Measurements from ENCODE around the gene CD209. TPM values are rescaled to one million over a fixed set of nuclear protein-coding genes. Genes with fewer than 3 reads are reported as not detected.

CD209 gene
- total and polyA plus RNA-seq, 9 donors = 2.0 to 5.2 (median 2.9) TPM

- no peak for DNase-seq
- WGBS (ENCODE audit: insufficient coverage) = 11% methylated on average over 21 of the region's 22 CpGs
- no peaks in the 10 kb centered on the region for H3K36me3 ChIP-seq (ENCODE audit: control insufficient read depth, insufficient read depth, low read length)
- H3K4me3 ChIP-seq (ENCODE audit: low read length) = no peak overlapping the region
- H3K27me3 ChIP-seq (ENCODE audit: control insufficient read depth, insufficient read depth, low read length) = peaks cover 45% of the 10 kb centered on the region
- no peak overlapping the region for H3K27ac ChIP-seq (ENCODE audit: low read length)
- no peaks in the 10 kb centered on the region for H3K9me3 ChIP-seq (replicated peaks; ENCODE audit: control insufficient read depth, low read depth, low read length)
- no peaks in the 10 kb centered on the region for H3K4me1 ChIP-seq (ENCODE audit: control insufficient read depth, insufficient read depth, low read length)
These were observed 40.4 kb upstream of the CD209 start for GRCh38 chr19:7787602-7788177.

GRCh38 chr19:7787141-7787540, 39.8 kb upstream of the CD209 start:
- H3K36me3 ChIP-seq (ENCODE audit: control insufficient read depth, insufficient read depth, low read length) = no peaks in the 10 kb centered on the region
- H3K9me3 ChIP-seq (replicated peaks; ENCODE audit: control insufficient read depth, low read depth, low read length) = no peaks in the 10 kb centered on the region
- 22% methylated on average over 4 of the region's 10 CpGs for WGBS (ENCODE audit: insufficient coverage)
- no peak overlapping the region for H3K27ac ChIP-seq (ENCODE audit: low read length)
- no peaks in the 10 kb centered on the region for H3K4me1 ChIP-seq (ENCODE audit: control insufficient read depth, insufficient read depth, low read length)
- peaks cover 45% of the 10 kb centered on the region for H3K27me3 ChIP-seq (ENCODE audit: control insufficient read depth, insufficient read depth, low read length)
- H3K4me3 ChIP-seq (ENCODE audit: low read length) = no peak overlapping the region
- DNase-seq = peak; percentile 26

GRCh38 chr19:7784856-7785255, 37.5 kb upstream of the CD209 start:
- Histone ChIP-seq H3K4me3 (ENCODE audit: low read length) (no peak overlapping the region), H3K36me3 (ENCODE audit: control insufficient read depth, insufficient read depth, low read length) (no peaks in the 10 kb centered on the region), H3K27ac (ENCODE audit: low read length) (no peak overlapping the region), H3K9me3 (replicated peaks; ENCODE audit: control insufficient read depth, low read depth, low read length) (no peaks in the 10 kb centered on the region), H3K4me1 (ENCODE audit: control insufficient read depth, insufficient read depth, low read length) (no peaks in the 10 kb centered on the region), H3K27me3 (ENCODE audit: control insufficient read depth, insufficient read depth, low read length) (peaks cover 40% of the 10 kb centered on the region)
- no peak for DNase-seq

- H3K4me3 ChIP-seq (ENCODE audit: low read length) = no peak overlapping the region
- DNase-seq = peak; percentile 49
- H3K4me1 ChIP-seq (ENCODE audit: control insufficient read depth, insufficient read depth, low read length) = no peaks in the 10 kb centered on the region
- peaks cover 32% of the 10 kb centered on the region for H3K27me3 ChIP-seq (ENCODE audit: control insufficient read depth, insufficient read depth, low read length)
- H3K36me3 ChIP-seq (ENCODE audit: control insufficient read depth, insufficient read depth, low read length) = no peaks in the 10 kb centered on the region
- 58% methylated on average over 4 of the region's 8 CpGs for WGBS (ENCODE audit: insufficient coverage)
- H3K27ac ChIP-seq (ENCODE audit: low read length) = no peak overlapping the region
- no peaks in the 10 kb centered on the region for H3K9me3 ChIP-seq (replicated peaks; ENCODE audit: control insufficient read depth, low read depth, low read length)
These were observed 36.7 kb upstream of the CD209 start for GRCh38 chr19:7783991-7784423.

GRCh38 chr19:7781157-7781556, 33.8 kb upstream of the CD209 start:
- no peaks in the 10 kb centered on the region for H3K4me1 ChIP-seq (ENCODE audit: control insufficient read depth, insufficient read depth, low read length)
- H3K9me3 ChIP-seq (replicated peaks; ENCODE audit: control insufficient read depth, low read depth, low read length) = no peaks in the 10 kb centered on the region
- no peaks in the 10 kb centered on the region for H3K36me3 ChIP-seq (ENCODE audit: control insufficient read depth, insufficient read depth, low read length)
- no peak overlapping the region for H3K27ac ChIP-seq (ENCODE audit: low read length)
- no peak for DNase-seq
- no peak overlapping the region for H3K4me3 ChIP-seq (ENCODE audit: low read length)
- peaks cover 9% of the 10 kb centered on the region for H3K27me3 ChIP-seq (ENCODE audit: control insufficient read depth, insufficient read depth, low read length)
- WGBS (ENCODE audit: insufficient coverage) = 31% methylated on average over 11 of the region's 12 CpGs

- Histone ChIP-seq H3K9me3 (replicated peaks; ENCODE audit: control insufficient read depth, low read depth, low read length) (no peaks in the 10 kb centered on the region), H3K4me1 (ENCODE audit: control insufficient read depth, insufficient read depth, low read length) (no peaks in the 10 kb centered on the region), H3K36me3 (ENCODE audit: control insufficient read depth, insufficient read depth, low read length) (no peaks in the 10 kb centered on the region), H3K4me3 (ENCODE audit: low read length) (no peak overlapping the region), H3K27ac (ENCODE audit: low read length) (no peak overlapping the region), H3K27me3 (ENCODE audit: control insufficient read depth, insufficient read depth, low read length) (peaks cover 12% of the 10 kb centered on the region)
- 81% methylated on average over 25 of the region's 26 CpGs for WGBS (ENCODE audit: insufficient coverage)
- DNase-seq = no peak
These were observed 32.5 kb upstream of the CD209 start for GRCh38 chr19:7779631-7780486.

GRCh38 chr19:7778081-7778480, 30.7 kb upstream of the CD209 start:
- peaks cover 7% of the 10 kb centered on the region for H3K27me3 ChIP-seq (ENCODE audit: control insufficient read depth, insufficient read depth, low read length)
- H3K27ac ChIP-seq (ENCODE audit: low read length) = no peak overlapping the region
- no peaks in the 10 kb centered on the region for H3K4me1 ChIP-seq (ENCODE audit: control insufficient read depth, insufficient read depth, low read length)
- WGBS (ENCODE audit: insufficient coverage) = 70% methylated on average over 3 of the region's 5 CpGs
- H3K4me3 ChIP-seq (ENCODE audit: low read length) = no peak overlapping the region
- H3K36me3 ChIP-seq (ENCODE audit: control insufficient read depth, insufficient read depth, low read length) = no peaks in the 10 kb centered on the region
- no peaks in the 10 kb centered on the region for H3K9me3 ChIP-seq (replicated peaks; ENCODE audit: control insufficient read depth, low read depth, low read length)
- DNase-seq = peak; percentile 62

GRCh38 chr19:7775761-7776160, 28.4 kb upstream of the CD209 start:
- H3K27me3 ChIP-seq (ENCODE audit: control insufficient read depth, insufficient read depth, low read length) = peaks cover 3% of the 10 kb centered on the region
- H3K36me3 ChIP-seq (ENCODE audit: control insufficient read depth, insufficient read depth, low read length) = no peaks in the 10 kb centered on the region
- WGBS (ENCODE audit: insufficient coverage) = 87% methylated on average over 8 of the region's 9 CpGs

GRCh38 chr19:7773841-7774240, 26.5 kb upstream of the CD209 start:
- Histone ChIP-seq H3K27me3 (ENCODE audit: control insufficient read depth, insufficient read depth, low read length) (peaks cover 3% of the 10 kb centered on the region), H3K9me3 (replicated peaks; ENCODE audit: control insufficient read depth, low read depth, low read length) (no peaks in the 10 kb centered on the region)
- 85% methylated on average over 9 of the region's 9 CpGs for WGBS (ENCODE audit: insufficient coverage)

More at GRCh38 chr19:7775761-7776160, 28.4 kb upstream of the CD209 start:
- Histone ChIP-seq H3K4me3 (ENCODE audit: low read length) (no peak overlapping the region), H3K9me3 (replicated peaks; ENCODE audit: control insufficient read depth, low read depth, low read length) (no peaks in the 10 kb centered on the region), H3K27ac (ENCODE audit: low read length) (no peak overlapping the region), H3K4me1 (ENCODE audit: control insufficient read depth, insufficient read depth, low read length) (no peaks in the 10 kb centered on the region)
- no peak for DNase-seq

GRCh38 chr19:7772752-7773291, 25.5 kb upstream of the CD209 start:
- Histone ChIP-seq H3K27me3 (ENCODE audit: control insufficient read depth, insufficient read depth, low read length) (peaks cover 3% of the 10 kb centered on the region), H3K27ac (ENCODE audit: low read length) (no peak overlapping the region), H3K4me1 (ENCODE audit: control insufficient read depth, insufficient read depth, low read length) (no peaks in the 10 kb centered on the region), H3K36me3 (ENCODE audit: control insufficient read depth, insufficient read depth, low read length) (no peaks in the 10 kb centered on the region), H3K4me3 (ENCODE audit: low read length) (no peak overlapping the region), H3K9me3 (replicated peaks; ENCODE audit: control insufficient read depth, low read depth, low read length) (no peaks in the 10 kb centered on the region)
- WGBS (ENCODE audit: insufficient coverage) = 41% methylated on average over 7 of the region's 8 CpGs
- DNase-seq = no peak

More at GRCh38 chr19:7773841-7774240, 26.5 kb upstream of the CD209 start:
- DNase-seq = no peak
- Histone ChIP-seq H3K36me3 (ENCODE audit: control insufficient read depth, insufficient read depth, low read length) (no peaks in the 10 kb centered on the region), H3K4me3 (ENCODE audit: low read length) (no peak overlapping the region), H3K4me1 (ENCODE audit: control insufficient read depth, insufficient read depth, low read length) (no peaks in the 10 kb centered on the region), H3K27ac (ENCODE audit: low read length) (no peak overlapping the region)

Measured in muscle of leg (tissue), 11 donors.